ENCODE results near the gene GLIS2. TPM values are rescaled to one million over a fixed set of nuclear protein-coding genes. Genes with fewer than 3 reads are reported as not detected.
A peak's percentile ranks its signal among the peaks of the same experiment; 100 is the strongest.

The GLIS2 gene
- total and polyA plus RNA-seq, 10 donors, result 0.89 to 8.4 (median 3.3) TPM

- 0 to 1% (median 1%) methylated on average over 20 to 81 of the region's 81 CpGs for WGBS, 5 donors
- Histone ChIP-seq H3K27ac (peak within 1 kb of the TSS; percentile 82 to 95 (median 90)), H3K4me1 (peaks cover 13 to 57% (median 33%) of the 10 kb centered on the region in 6 donors), H3K4me3 (peak within 1 kb of the TSS; percentile 87 to 99 (median 94)), H3K27me3 (replicated peaks in 1 of 7) (no peaks in the 10 kb centered on the region), H3K36me3 (peaks cover 3 to 47% (median 16%) of the 10 kb centered on the region in 6 donors), H3K9me3 (no peaks in the 10 kb centered on the region)
- peak; percentile 92 to 95 (median 93) for TF ChIP-seq POLR2AphosphoS5 (IDR thresholded peaks at IDR 0.05)
- peak in 1 of 3 donors; percentile 29 for TF ChIP-seq POLR2A (IDR thresholded peaks at IDR 0.05)
- TF ChIP-seq CTCF (IDR thresholded peaks at IDR 0.05 in 8 of 11, conservative IDR thresholded peaks at IDR 0.05 in 3 of 11), result peak in 1 of 11 experiments; percentile 11
- intact Hi-C loops (cut with DNase I; ENCODE audit: low total_unique reads), result no loop called here
- peak; percentile 99 for DNase-seq
Observed at GRCh38 chr16:4350787-4351659, 35.2 kb downstream of the GLIS2 start, which contains the start of gene PAM16. Gene PAM16 (minus strand): TSS chr16:4351321. CDS start chr16:4351234, 87 bp downstream.

- peak overlapping the region in 3 of 8 donors; percentile 93 to 95 (median 94) for H3K27ac ChIP-seq
- peak overlapping the region in 1 of 8 donors; percentile 99 for H3K4me3 ChIP-seq
- WGBS, 5 donors, result 80 to 82% (median 81%) methylated on average over 7 of the region's 7 CpGs
- peaks cover 3 to 56% (median 22%) of the 10 kb centered on the region in 6 donors for H3K36me3 ChIP-seq
- peaks cover 13 to 48% (median 32%) of the 10 kb centered on the region in 6 donors for H3K4me1 ChIP-seq
- TF ChIP-seq CTCF (IDR thresholded peaks at IDR 0.05 in 8 of 11, conservative IDR thresholded peaks at IDR 0.05 in 3 of 11), result no peak
- TF ChIP-seq POLR2A (IDR thresholded peaks at IDR 0.05), result no peak
- no peak for TF ChIP-seq POLR2AphosphoS5 (IDR thresholded peaks at IDR 0.05)
- intact Hi-C loops (cut with DNase I; ENCODE audit: low total_unique reads), result no loop called here
- DNase-seq, result no peak
- H3K27me3 ChIP-seq (replicated peaks in 1 of 7), result no peaks in the 10 kb centered on the region
- no peaks in the 10 kb centered on the region for H3K9me3 ChIP-seq
Observed at GRCh38 chr16:4351880-4352279, 36.0 kb downstream of the GLIS2 start.

GRCh38 chr16:4352843-4353242 is 37.0 kb downstream of the GLIS2 start:
- Histone ChIP-seq H3K27ac (no peak overlapping the region), H3K4me3 (no peak overlapping the region), H3K4me1 (peaks cover 13 to 39% (median 27%) of the 10 kb centered on the region in 6 donors), H3K36me3 (peaks cover 3 to 61% (median 27%) of the 10 kb centered on the region in 6 donors), H3K27me3 (replicated peaks in 1 of 7) (no peaks in the 10 kb centered on the region), H3K9me3 (no peaks in the 10 kb centered on the region)
- TF ChIP-seq POLR2AphosphoS5 (IDR thresholded peaks at IDR 0.05) (peak in 1 of 3 donors; percentile 8), CTCF (IDR thresholded peaks at IDR 0.05 in 8 of 11, conservative IDR thresholded peaks at IDR 0.05 in 3 of 11) (no peak)
- DNase-seq, result no peak
- WGBS, 5 donors, result 81 to 96% (median 89%) methylated on average over 5 of the region's 5 CpGs
- intact Hi-C loops (cut with DNase I; ENCODE audit: low total_unique reads), result no loop called here

- Histone ChIP-seq H3K36me3 (peaks cover 3 to 61% (median 34%) of the 10 kb centered on the region in 6 donors), H3K27ac (no peak overlapping the region), H3K27me3 (replicated peaks in 1 of 7) (no peaks in the 10 kb centered on the region), H3K4me3 (no peak overlapping the region), H3K9me3 (no peaks in the 10 kb centered on the region), H3K4me1 (peaks cover 13 to 30% (median 23%) of the 10 kb centered on the region in 6 donors)
- WGBS, 5 donors, result 78 to 90% (median 84%) methylated on average over 4 of the region's 4 CpGs
- DNase-seq, result no peak
- intact Hi-C loops (cut with DNase I; ENCODE audit: low total_unique reads), result no loop called here
- TF ChIP-seq CTCF (IDR thresholded peaks at IDR 0.05 in 8 of 11, conservative IDR thresholded peaks at IDR 0.05 in 3 of 11) (no peak), POLR2A (IDR thresholded peaks at IDR 0.05) (no peak), POLR2AphosphoS5 (IDR thresholded peaks at IDR 0.05) (no peak)
Observed at GRCh38 chr16:4353675-4354074, 37.8 kb downstream of the GLIS2 start.
